ENCODE measurements around the gene PDE4D.

DNA sequence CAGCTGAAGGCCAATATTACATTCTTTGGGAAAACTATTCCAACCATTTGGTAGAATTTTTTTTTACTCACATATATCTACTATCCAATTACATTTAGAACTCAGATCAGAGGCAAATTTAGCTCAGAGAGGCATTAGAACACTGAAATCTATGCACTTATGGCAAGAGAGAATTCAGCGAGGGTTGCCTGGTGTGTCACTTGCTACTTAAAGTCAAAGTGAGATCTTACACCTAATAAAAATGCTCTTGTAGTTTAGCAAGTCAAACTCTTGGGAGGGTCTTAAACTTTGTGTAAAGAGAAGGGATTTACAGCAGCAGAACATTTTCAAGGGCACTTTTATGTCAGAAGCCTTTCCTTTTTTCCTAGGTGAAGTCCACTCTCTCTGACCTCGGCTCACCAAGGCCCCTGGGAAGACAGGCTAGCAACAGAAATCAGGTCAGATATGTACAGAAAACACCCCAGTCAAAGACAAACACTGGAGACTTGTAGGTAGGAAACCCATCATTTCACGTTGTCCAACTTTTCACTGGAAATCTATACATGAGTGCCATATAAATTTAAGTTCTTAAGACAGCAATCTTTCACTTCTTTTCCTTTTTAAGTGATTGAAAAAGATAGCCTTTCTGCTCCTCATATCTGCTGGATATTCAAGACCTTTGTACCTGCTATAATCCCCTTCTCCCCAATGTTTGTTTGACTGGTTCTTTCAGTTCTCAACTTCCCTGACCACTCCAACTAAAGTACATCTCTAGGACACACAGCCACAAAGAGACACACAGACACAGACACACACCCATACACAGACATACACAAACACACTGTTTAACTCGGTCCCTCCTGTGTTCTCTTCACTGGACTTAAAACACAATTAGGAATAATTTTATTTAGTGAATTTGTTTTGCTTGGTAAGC, 635.8 kb downstream of the PDE4D start:
- TF ChIP-seq, protein P1, sequence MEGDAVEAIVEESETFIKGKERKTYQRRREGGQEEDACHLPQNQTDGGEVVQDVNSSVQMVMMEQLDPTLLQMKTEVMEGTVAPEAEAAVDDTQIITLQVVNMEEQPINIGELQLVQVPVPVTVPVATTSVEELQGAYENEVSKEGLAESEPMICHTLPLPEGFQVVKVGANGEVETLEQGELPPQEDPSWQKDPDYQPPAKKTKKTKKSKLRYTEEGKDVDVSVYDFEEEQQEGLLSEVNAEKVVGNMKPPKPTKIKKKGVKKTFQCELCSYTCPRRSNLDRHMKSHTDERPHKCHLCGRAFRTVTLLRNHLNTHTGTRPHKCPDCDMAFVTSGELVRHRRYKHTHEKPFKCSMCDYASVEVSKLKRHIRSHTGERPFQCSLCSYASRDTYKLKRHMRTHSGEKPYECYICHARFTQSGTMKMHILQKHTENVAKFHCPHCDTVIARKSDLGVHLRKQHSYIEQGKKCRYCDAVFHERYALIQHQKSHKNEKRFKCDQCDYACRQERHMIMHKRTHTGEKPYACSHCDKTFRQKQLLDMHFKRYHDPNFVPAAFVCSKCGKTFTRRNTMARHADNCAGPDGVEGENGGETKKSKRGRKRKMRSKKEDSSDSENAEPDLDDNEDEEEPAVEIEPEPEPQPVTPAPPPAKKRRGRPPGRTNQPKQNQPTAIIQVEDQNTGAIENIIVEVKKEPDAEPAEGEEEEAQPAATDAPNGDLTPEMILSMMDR (conservative IDR thresholded peaks at IDR 0.05 in 1 of 2, IDR thresholded peaks at IDR 0.05 in 1 of 2; ENCODE audit: extremely low read depth in 1 of 2, insufficient read depth in 1 of 2, low read depth in 1 of 2, low read length in 2 of 2), result no peak
- no peak for TF ChIP-seq EZH2 (IDR thresholded peaks at IDR 0.05; ENCODE audit: borderline replicate concordance, low read length)
